SU-DHL-6 (cell line): ENCODE results near the gene GTF2F2.

Experiments used
- H2AFZ ChIP-seq: fragments of 200-600 bp; sonication (generic); 2 replicates; pipeline ENCODE4 v1.6.1; 2014; ENCODE audit warnings: low read depth, mild to moderate bottlenecking, moderate library complexity, mixed read lengths, antibody characterized with exemption, low read length; ENCODE audit not compliant: severe bottlenecking
- H3F3A ChIP-seq: fragments of 200-600 bp; shearing (Covaris generic); 2 replicates; pipeline ENCODE4 v1.6.0; 2016; ENCODE audit warnings: antibody characterized with exemption, mild to moderate bottlenecking; ENCODE audit not compliant: insufficient read depth
- H3K27ac ChIP-seq: fragments of 200-600 bp; sonication (generic); 2 replicates; pipeline ENCODE4 v1.5.1; 2016; ENCODE audit warnings: low read depth, mild to moderate bottlenecking, low read length, moderate library complexity, mixed read lengths
- H3K27me3 ChIP-seq: fragments of 200-600 bp; sonication (generic), shearing (Covaris generic); 2 replicates; pipeline ENCODE4 v1.6.0; 2014; ENCODE audit warnings: mild to moderate bottlenecking, low read length
- H3K36me3 ChIP-seq: fragments of 200-600 bp; sonication (generic); 2 replicates; pipeline ENCODE4 v1.6.1; 2014; ENCODE audit warnings: mild to moderate bottlenecking, low read length, mixed read lengths
- H3K4me2 ChIP-seq: fragments of 300-600, 200-600 bp; shearing (Covaris generic), sonication (generic); 2 replicates; pipeline ENCODE4 v1.6.0; 2014; ENCODE audit warnings: low read length, low read depth, mild to moderate bottlenecking; ENCODE audit not compliant: poor library complexity, severe bottlenecking
- H3K4me3 ChIP-seq: fragments of 200-600 bp; sonication (generic); 2 replicates; pipeline ENCODE4 v1.5.1; 2014; ENCODE audit warnings: antibody characterized with exemption, low read length, mild to moderate bottlenecking, mixed read lengths; ENCODE audit not compliant: insufficient read depth, poor library complexity, severe bottlenecking
- H3K79me2 ChIP-seq: fragments of 200-600 bp; sonication (generic); 2 replicates; pipeline ENCODE4 v1.6.1; 2014; ENCODE audit warnings: mild to moderate bottlenecking, low read length, moderate library complexity; ENCODE audit not compliant: insufficient read depth
- H3K9ac ChIP-seq: fragments of 200-600 bp; sonication (generic); 2 replicates; pipeline ENCODE4 v1.7.0; 2014; ENCODE audit warnings: mild to moderate bottlenecking, low read length
- H3K9me2 ChIP-seq: fragments of 200-600 bp; sonication (generic); replicated peaks from 2 replicates; pipeline ENCODE4 v1.6.1; 2014; ENCODE audit warnings: low read length; ENCODE audit not compliant: insufficient read depth
- H3K9me3 ChIP-seq: fragments of 200-600 bp; sonication (generic); 2 replicates; pipeline ENCODE4 v1.6.1; 2014; ENCODE audit warnings: low read length, mixed read lengths; ENCODE audit not compliant: insufficient read depth
- H4K20me1 ChIP-seq: fragments of 200-600 bp; sonication (generic); 2 replicates; pipeline ENCODE4 v1.6.1; 2014; ENCODE audit warnings: low read depth, mild to moderate bottlenecking, antibody characterized with exemption, low read length, moderate library complexity, mixed read lengths
- CTCF ChIP-seq: fragments of 200-600 bp; sonication (generic); IDR thresholded peaks from one replicate; pipeline ENCODE4 v1.5.1; 2017; ENCODE audit warnings: antibody characterized with exemption, mild to moderate bottlenecking, low read length, moderate library complexity; ENCODE audit not compliant: insufficient read depth, poor library complexity, severe bottlenecking
- EZH2phosphoT487 ChIP-seq: fragments of 200-600 bp; sonication (generic), shearing (Covaris generic); conservative IDR thresholded peaks from 2 replicates; pipeline ENCODE4 v1.6.1; 2018; ENCODE audit warnings: mild to moderate bottlenecking, antibody characterized with exemption, low read length, moderate library complexity, mixed read lengths

GTF2F2 gene

GRCh38 chr13:45302507-45302906, 182.2 kb downstream of the GTF2F2 start:
- no peak overlapping the region for H3K4me3 ChIP-seq
- no peaks in the 10 kb centered on the region for H3K27me3 ChIP-seq
- no peak overlapping the region for H3K4me2 ChIP-seq
- H3K27ac ChIP-seq, result no peak overlapping the region
- TF ChIP-seq CTCF, result no peak
- no peak for TF ChIP-seq EZH2phosphoT487
- no peak overlapping the region for H3K9ac ChIP-seq
- H4K20me1 ChIP-seq, result no peaks in the 10 kb centered on the region
- no peaks in the 10 kb centered on the region for H3F3A ChIP-seq
- H3K36me3 ChIP-seq, result no peaks in the 10 kb centered on the region
- H2AFZ ChIP-seq, result no peak overlapping the region
- H3K79me2 ChIP-seq, result no peaks in the 10 kb centered on the region
- no peaks in the 10 kb centered on the region for H3K9me2 ChIP-seq
- H3K9me3 ChIP-seq, result no peaks in the 10 kb centered on the region

- Histone ChIP-seq H3K4me3 (no peak overlapping the region), H4K20me1 (no peaks in the 10 kb centered on the region), H3K9ac (no peak overlapping the region), H2AFZ (no peak overlapping the region), H3K27me3 (no peaks in the 10 kb centered on the region), H3K4me2 (no peak overlapping the region), H3K36me3 (no peaks in the 10 kb centered on the region), H3F3A (no peaks in the 10 kb centered on the region), H3K27ac (no peak overlapping the region), H3K79me2 (no peaks in the 10 kb centered on the region), H3K9me3 (no peaks in the 10 kb centered on the region), H3K9me2 (no peaks in the 10 kb centered on the region)
- no peak for TF ChIP-seq EZH2phosphoT487
- no peak for TF ChIP-seq CTCF
Measured at GRCh38 chr13:45303026-45303425, 182.7 kb downstream of the GTF2F2 start.

GRCh38 chr13:45303866-45304265, 183.6 kb downstream of the GTF2F2 start:
- H3K9me2 ChIP-seq, result no peaks in the 10 kb centered on the region
- no peaks in the 10 kb centered on the region for H3K79me2 ChIP-seq
- TF ChIP-seq CTCF, result no peak
- TF ChIP-seq EZH2phosphoT487, result no peak

More at GRCh38 chr13:45303866-45304265, 183.6 kb downstream of the GTF2F2 start:
- Histone ChIP-seq H4K20me1 (no peaks in the 10 kb centered on the region), H3K36me3 (no peaks in the 10 kb centered on the region), H3F3A (no peaks in the 10 kb centered on the region), H3K4me2 (no peak overlapping the region), H3K9me3 (no peaks in the 10 kb centered on the region), H3K27ac (no peak overlapping the region), H3K4me3 (no peak overlapping the region), H3K9ac (no peak overlapping the region), H3K27me3 (no peaks in the 10 kb centered on the region), H2AFZ (no peak overlapping the region)
